Measurements from ENCODE around the gene SETD6.
"Not testable (repeated sequence)": the region's sequence is repeated elsewhere in the genome, so short reads cannot be mapped to it uniquely, and the experiment has no call there.

SETD6 gene, protein sequence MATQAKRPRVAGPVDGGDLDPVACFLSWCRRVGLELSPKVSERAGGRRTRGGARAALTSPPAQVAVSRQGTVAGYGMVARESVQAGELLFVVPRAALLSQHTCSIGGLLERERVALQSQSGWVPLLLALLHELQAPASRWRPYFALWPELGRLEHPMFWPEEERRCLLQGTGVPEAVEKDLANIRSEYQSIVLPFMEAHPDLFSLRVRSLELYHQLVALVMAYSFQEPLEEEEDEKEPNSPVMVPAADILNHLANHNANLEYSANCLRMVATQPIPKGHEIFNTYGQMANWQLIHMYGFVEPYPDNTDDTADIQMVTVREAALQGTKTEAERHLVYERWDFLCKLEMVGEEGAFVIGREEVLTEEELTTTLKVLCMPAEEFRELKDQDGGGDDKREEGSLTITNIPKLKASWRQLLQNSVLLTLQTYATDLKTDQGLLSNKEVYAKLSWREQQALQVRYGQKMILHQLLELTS

DNA sequence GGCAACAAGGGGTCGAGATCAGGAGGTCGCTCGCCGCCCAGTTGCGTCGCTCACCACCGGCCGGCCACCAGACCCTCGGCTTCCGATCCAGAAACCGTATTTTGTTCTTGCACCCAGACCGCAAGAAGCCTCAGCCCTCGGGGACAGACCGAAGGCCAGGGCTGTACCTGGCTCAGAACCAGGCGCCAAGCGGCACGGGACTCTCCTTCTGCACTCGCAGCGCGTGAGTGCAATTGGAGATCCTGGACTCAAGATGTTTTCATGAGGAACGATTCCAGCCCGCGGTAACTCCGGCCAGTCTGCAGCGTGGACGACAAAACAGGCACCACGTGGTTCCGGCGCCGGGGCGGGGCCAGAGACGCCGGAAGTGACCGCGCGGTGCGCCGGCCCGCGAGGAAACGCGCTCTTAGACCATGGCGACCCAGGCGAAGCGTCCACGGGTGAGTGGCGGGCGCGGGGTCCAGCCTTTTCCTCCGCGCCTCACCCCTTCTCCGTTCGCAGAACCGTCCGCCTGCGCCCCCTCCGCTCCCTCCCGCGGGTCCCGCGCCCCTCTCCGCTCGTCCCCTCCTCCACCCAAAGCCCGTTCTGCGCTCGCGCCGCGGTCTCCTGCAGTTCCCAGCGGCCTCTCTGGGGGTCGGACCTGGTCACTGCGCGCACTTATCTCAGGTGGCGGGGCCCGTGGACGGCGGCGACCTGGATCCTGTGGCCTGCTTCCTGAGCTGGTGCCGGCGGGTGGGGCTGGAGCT lies at the start of gene SETD6:
TSS of gene SETD6 (plus strand) at position 393 of the 746 bp plus-strand sequence. CDS start at position 414, 21 bp downstream.
- DNase-seq (ENCODE audit: low spot score) = peak; percentile 85

DNA sequence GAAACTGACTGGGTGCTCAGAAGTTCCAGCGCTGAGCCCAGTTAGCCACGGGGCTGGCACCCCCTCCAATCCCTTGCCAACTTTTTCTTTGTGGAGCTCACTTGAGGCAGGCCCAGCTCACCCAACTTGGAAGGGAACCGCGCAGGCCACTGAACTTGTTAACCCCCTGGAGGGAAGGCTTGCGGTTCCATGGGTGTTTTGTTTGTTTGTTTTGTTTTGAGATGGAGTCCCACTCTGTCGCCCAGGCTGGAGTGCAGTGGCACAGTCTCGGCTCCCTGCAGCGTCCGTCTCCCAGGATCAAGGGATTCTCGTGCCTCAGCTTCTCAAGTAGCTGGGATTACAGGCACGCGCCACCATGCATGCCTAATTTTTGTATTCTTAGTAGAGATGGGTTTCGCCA lies 49.5 kb upstream of the SETD6 start:
- DNase-seq (ENCODE audit: low spot score) = no peak

DNA sequence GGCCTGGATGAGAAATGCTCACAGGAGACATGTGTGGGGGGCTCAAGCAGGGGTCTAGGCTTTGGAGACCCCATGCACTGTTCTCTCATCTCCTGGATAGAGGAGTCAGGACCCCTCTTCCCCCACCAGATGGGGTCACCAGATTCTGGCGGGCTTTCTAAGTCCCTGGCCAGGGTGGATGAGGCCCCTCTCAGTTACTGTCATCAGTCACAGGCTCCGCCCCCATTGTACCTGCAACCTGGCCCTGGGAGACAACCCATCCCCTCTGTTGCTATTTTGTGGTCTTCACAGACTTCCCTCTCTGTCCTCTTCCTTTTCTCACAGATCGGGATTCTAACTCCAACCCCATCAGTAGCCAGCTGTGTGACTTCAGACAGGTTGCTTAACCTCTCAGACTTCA lies 48.9 kb upstream of the SETD6 start:
- no peak for DNase-seq (ENCODE audit: low spot score)

DNA sequence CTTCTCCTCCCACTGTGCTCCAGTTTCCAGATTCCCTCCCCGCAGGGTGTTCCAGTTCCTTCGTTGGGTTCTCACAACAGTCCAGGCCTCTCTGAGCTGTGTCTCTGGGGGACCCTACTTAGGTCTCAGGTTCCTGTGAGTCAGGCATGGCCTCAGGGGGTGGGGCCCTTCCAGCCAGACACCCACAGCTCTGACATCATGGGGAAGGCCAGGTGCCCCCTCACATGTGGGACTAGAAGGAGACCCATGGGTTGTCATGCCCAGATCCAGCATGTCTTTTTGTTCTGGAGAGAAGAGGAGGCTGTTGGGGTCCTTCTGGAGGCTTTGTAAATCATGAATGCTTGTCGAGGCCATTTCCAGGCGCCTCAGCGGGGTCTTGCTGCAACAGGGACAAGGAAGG lies 47.4 kb upstream of the SETD6 start:
- DNase-seq (ENCODE audit: low spot score) = no peak

DNA sequence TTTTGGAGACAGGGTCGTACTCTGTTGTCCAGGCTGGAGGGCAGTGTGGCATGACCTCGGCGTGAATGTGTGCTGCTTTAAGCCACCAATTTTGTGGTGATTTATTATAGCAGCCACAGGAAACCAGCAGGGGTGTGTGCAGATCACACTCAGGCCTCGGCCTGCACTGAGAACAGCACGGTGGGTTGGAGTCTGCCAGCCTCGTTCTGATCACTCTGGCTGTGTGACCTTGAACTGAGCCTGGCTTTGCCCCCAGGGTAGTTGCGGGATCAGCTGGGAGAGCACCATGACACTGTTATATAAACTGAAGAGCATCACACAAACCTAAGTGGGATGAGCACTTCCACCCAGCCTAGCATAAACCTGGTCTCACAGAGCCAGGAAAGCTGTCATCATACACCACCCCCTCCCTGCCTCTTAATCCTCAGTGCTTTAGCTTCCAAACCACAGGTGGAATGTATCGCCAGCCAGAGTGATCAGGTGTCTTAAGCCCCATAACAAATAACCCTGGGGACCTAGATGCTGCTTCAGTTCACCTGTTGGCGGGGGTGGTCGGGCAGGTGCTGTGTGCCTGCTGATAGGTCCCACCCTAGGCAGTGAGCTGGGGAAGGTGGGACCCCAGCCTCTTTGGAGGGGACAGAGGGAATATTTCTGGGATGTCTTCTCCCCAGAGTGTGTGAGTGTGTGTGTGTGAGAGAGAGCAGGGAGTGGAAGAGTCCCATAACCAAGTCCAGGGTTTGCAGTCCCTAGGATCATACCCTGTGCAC lies 43.9 kb upstream of the SETD6 start:
- DNase-seq (ENCODE audit: low spot score) = peak; percentile 30

DNA sequence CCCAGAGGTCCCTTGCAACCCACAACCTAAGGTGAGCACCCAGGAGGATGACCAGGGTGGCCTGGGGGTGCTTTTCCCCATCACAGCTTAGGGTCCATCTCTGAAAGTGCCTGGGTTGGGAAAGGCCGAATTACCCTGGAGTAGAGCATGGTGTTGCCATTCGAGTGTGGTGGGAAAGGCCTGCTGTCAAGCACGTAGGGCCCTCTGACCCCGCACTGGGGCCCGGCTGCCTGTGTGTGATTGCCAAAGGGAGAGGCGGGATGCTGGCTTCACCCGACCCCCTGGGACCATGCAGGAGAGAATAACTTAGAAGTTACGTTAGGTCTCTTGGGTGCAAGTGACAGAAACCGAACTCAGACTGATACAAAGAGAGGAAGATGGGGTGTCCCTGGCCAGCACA lies 43.1 kb upstream of the SETD6 start:
- DNase-seq (ENCODE audit: low spot score) = no peak

DNA sequence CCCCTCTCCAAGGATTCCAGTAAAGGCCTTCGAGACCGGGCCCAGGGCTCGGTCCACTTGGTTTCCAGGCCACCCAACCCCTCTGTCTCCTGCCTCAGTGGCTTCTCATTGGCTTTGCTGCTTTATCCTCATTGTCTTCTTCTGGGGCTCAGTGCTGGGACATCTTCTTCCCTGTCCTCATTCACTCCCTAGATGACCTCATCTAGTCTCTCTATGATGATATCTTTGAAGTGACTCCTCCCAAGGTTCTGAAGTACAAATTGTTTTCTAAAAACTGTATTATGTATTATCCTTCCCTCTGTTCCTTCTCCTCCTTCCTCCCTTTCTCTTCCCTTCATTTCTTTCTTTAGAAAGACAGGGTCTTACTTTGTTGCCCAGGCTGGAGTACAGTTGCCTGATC lies 42.5 kb upstream of the SETD6 start:
- no peak for DNase-seq (ENCODE audit: low spot score)

DNA sequence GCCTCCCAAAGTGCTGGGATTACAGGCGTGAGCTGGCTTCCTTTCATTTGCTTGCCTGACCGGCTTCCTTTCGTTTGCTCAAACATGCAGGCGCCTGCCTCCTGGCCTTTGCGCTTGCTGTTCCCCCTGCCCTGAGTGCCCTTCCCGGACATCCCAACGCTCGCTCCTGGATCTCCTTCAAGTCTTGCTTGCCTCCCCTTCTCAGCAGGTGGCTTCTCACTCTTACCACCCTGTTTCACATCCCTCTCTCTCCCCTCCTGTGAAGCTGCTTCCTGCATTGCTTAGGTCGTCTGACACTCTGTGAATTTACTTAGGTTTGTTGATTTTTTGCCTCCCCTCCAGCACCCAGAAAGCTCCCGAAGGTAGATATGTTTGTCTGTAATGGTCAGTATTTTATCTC lies 41.0 kb upstream of the SETD6 start:
- no peak for DNase-seq (ENCODE audit: low spot score)

DNA sequence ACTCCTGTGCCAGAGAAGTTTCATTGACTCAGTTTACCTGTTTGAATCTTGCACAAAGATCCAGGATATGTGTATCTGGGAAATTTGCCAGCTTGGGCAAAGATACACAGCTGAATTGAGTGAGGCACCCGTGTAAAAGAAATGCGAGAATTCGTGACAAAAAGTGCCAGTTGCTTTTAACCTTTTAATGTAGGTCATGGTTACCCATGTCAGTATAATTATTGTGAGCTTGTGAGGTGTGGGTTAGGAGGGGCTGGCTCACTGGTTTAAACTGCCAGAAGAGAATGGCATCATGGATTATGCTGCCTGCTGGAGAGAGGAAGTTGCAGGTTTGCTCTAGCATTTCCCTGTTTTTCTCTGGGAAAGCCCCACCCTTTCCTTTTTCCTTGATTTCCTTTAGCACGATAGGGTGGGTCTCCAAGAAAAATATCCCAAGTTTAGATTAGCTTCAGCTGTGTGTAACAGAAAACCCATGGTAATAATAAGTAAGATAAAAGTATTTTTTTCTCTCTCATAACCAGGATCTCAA lies 40.2 kb upstream of the SETD6 start:
- no peak for DNase-seq (ENCODE audit: low spot score)

DNA sequence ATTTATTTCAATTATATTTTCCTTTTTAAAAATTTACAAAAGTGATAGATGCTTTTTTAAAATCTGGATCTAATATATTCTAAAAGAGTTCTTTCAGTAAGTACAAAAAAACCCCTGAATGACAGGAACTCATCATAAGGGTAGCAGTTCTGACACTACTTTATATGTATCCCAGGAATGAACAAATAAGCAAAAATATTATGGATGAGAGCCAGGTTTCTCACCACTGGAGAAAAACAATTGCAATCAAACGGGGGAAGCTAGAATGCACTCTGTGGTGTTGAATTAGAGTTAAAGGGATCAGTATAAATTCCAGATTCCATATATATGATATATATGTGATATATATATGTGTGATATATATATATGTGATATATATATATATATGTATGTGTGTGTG lies 38.5 kb upstream of the SETD6 start:
- no peak for DNase-seq (ENCODE audit: low spot score)

DNA sequence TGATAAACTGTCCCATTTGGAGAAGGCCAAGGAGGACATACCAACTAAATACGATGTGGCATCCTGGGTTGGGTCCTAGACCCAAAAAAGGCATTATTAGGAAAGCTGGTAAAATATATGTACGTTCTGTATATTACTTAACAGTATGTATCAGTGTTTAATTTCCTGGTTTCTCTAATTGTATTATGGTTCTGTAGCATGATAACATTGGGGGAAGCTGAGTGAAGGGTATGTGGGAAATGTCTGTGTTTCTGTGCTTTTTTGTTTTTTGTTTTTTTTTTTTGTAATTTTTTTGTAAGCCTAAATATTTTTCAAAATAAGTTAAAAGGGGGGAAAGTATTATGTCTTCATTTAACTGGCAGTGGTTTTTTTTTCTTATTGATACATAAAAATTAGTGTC lies 36.9 kb upstream of the SETD6 start:
- no peak for DNase-seq (ENCODE audit: low spot score)

DNA sequence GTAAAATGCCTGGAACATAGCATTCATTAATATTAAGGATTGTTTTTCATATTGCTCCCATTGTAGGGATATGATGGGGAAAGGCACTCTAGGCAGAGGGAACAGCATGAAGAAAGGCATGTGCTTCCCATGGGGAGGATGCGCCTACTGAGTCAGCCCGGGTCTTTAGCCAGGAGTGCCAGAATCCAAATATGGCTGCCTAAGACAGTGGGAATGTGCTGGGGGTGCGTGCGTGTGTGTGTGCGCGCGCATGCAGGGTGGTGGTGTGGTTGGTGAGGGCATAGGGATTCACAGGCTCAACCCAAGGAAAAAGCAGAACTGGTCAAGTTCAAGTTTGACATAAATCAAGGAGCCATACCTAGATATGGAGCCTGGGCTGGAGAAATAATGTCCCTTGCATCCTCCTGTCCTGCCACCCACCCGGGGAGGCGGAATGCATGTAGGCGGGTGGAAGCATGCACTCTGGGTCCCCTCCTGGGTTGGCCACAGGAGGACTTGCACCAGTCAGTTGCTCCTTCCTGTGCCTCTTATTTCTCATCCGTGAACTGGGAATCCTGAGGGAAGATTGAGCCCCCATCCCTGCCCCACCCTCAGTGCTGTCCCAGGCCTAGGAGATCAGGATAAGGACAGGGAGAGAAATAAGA lies 34.0 kb upstream of the SETD6 start:
- DNase-seq (ENCODE audit: low spot score) = no peak

DNA sequence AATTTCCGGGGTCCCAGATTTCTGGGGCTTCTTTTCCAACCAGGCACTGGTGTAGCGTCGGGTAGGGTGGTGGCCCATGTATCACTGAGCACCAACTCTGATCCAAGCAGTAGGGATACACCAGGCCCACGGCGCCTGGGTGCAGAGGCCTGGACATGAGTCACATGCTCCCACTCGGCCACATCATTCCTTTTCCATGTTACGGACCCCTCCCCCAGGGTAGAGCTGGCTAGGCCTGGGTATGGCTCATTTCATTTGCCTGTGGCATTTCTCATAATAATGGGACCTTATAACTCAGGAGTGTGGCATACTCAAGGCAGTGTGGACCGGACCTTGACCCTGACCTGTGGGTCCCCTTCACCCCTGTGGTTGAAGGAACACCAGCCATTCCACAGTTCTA lies 33.4 kb upstream of the SETD6 start:
- DNase-seq (ENCODE audit: low spot score) = no peak

DNA sequence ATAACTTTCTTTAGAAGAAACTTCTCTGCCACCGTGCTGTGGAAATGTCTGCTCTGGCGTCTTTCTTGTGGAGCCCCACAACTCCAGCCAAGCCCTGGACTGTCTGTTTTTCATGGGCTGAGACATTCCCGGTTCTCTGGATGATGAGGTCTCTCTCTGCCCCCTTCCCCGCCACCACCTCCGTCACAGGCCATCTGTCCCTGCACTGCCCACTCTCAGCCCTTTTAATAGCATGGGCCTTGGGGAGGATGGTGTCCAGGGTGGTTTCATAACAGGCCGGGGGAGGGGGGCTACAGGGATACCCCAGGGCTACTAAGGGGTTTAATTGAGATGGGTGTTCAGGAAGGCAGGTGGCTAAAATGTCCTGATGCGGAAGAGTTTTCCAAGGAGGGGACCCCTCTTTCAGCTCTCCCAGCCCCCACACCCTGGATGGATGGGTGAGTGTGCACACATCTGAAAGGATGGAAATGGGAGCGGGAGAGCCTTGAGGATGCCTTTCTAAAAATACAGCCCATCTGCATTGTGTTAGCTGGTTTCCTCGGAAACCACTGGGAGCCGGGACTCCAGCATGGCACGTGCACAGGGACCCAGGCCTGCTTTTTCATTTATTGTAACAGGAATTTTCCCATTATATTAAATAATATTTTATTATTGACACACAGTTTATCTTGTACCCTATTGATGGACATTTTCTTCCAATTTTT lies 30.0 kb upstream of the SETD6 start:
- DNase-seq (ENCODE audit: low spot score) = no peak

DNA sequence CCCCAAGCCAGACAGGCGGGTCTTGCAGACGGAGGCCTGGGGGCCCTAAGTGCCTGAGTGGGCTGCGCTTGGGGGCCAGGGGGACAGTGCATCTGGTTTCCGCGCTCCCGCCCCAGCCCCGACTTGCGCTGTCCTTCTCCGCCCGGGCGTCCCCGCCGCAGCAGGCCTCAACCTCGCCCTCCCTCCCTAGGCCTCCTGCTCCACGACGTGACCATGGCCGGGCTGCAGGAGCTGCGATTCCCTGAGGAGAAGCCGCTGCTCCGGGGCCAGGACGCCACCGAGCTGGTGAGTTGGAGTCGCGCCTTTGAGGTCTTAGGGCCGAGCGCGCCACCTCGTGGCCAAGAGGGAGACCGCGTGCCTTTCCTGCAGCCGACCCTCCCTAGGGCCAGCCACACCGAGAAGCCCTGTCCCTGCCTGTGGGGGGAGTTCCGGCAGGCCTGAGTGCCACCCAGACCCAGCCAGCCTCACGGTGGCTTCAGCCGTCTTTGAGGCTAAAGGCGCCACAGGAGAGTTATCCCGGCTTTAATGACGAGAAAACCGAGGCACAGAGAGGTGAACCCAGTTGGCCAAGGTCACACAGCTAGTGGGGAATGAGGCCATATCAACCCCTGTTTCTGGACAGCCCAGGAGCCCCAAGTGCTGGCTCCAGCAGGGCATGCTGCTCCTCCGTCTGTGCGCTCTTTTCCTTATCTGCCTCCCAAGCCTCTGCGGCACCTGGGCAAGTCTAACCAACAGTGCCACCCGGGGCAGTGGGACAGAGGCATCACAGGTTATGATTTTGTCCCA lies 27.6 kb upstream of the SETD6 start:
- DNase-seq (ENCODE audit: low spot score) = peak; percentile 69

DNA sequence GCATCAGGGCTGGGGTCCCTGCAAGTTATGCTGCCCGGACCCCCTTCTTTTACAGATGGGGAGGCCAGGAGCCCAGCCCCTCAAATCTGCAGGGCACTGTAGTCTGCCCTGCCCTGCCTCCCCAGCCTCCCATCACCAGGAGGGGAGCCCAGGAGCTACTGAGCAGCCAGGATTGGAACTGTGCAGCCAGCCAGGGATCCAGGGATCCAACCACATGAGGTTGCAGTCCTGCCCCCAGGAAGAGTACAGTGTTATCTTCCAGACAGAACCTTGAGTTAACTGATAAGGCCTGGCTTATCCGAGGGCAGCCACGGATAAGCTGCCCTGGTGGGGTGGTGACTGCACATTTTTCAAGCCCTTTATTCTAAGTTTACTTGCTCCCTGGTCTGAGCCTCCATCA lies 26.8 kb upstream of the SETD6 start:
- DNase-seq (ENCODE audit: low spot score) = no peak

DNA sequence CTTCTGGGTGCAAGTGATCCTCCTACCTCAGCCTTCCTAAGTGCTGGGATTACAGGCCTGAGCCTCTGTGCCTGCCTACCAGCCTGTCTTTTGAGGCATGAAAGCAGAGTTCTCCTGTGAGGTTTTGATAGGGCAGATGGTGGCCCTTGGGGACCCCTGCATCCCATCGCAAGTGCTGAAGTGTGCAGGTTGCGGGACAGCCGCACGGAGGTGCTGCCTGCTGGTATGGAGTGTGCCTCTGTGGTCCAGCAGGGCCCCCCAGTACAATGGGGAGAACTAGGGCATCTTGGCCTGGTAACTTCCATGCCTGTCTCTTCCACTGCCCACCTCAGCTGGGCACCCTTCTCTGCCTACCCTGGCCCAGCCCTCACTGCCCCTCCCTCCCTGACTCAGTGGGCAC lies 25.3 kb upstream of the SETD6 start:
- no peak for DNase-seq (ENCODE audit: low spot score)

DNA sequence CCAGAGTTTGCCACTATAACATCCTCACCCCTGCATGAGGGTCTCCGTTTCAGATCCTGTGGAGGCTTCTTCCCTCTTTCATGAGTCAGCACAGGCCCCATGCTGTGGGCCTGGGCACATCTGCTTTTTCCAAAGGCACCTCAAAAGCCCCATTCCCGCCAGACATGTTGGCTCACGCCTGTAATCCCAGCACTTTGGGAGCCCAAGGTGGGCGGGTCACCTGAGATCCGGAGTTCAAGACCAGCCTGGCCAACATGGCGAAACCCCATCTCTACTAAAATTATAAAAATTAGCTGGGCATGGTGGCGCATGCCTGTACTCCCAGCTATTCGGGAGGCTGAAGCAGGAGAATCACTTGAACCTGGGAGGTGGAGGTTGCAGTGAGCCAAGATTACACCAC lies 24.8 kb upstream of the SETD6 start:
- not testable (repeated sequence) for DNase-seq (ENCODE audit: low spot score)

DNA sequence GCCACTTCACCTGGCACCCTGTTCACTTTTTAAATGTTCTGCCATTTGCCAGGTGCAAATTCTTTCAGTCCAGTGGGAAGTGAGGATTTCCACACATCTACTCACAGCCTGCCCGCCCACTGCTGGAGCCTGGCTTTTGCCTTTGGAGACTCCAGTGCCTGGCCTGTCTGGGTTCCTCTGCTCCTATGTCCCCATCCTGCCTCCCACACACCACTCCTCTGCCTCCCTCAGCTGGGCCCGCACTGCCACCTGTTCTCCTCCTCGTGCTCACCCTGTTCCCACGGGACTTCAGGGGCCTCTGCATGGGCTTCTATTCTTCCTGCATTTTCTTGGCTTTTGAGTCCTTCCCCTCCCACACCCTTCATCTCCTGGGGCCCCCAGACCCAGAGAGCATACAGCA lies 23.3 kb upstream of the SETD6 start:
- DNase-seq (ENCODE audit: low spot score) = no peak

DNA sequence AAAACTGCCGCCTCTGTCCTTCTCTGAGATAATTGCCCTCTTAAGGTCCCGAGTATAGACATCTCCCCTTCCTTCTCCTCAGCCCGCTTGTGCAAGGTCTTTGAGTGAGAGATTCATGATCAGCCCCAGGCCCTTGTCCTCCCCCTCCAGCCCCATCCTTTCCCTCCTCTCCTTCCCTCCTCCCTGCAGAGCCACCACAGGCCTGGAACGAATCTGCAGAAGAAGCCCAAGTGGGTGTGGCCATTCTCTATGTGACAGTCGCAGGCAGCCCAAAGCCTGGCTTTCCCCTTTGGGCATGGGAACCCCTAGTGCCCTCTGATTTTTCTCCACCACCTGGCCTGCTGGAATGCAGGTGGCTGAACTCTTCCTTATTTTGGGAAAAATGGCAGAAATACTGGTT lies 22.6 kb upstream of the SETD6 start:
- DNase-seq (ENCODE audit: low spot score) = no peak
